Measurements from ENCODE around the gene CR1. TPM values are rescaled to one million over a fixed set of nuclear protein-coding genes. Genes with fewer than 3 reads are reported as not detected.

CR1 gene
- total RNA-seq, 1 experiment from 2014 or later: 0.13 TPM

DNA sequence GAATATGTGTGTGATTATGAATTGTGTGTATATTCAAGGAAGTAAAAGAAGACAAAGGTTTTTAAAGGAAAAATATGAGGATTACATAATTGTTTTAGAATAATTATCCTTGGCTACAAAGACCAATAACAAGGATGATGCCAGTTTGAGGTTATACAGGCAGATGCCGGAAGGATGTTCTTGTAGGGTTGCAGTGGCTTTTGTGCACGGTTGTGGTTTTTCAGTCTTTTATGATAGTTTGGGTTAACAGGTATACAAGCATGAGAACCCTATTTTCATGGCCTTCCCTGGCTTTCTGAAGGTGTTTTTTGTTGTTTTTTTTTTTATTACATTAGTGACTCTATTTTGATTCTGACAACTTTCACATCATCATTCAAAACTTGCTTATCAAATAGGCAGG, 36.9 kb upstream of the CR1 start (continued):
- TF ChIP-seq ARID4B (CRISPR knock-in tag; IDR thresholded peaks at IDR 0.05; ENCODE audit: borderline replicate concordance) (no peak), TP53 (CRISPR knock-in tag; IDR thresholded peaks at IDR 0.05) (no peak)

DNA sequence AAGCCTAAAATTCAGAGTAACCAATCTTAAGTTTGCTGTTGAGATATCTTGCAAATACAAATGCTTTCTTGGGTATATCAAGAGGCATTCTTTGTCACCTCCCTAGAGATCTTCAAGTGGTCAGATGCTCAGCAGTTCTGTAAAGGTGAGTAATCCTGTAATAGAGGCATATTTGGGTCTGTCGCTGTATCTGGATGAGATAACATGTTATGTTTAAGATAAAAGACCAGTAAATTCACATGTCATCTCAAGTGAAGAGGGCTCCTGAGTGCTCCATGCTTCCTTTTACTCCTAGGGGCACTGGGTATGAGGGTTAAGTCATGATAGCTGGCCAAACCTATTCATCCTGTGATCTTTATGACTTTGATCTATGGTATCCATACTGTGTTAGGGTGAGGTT, 34.3 kb upstream of the CR1 start:
- no peak overlapping the region for H3K27ac Mint-ChIP-seq
- H3K27me3 Mint-ChIP-seq (ENCODE audit: low read depth): no peaks in the 10 kb centered on the region; the same call in 1 of the 2 replicates
- DNase-seq (ENCODE audit: low spot score) (no peak), ATAC-seq (no peak)
- H3K4me1 Mint-ChIP-seq: no peaks in the 10 kb centered on the region
- ChIA-PET POLR2A (no interaction called here), CTCF (interaction anchor here (1.3 kb wide), 1 partner anchor 57 kb away, joined by 3 read pairs; no protein-coding TSS in a partner anchor)
- H3K9me3 Mint-ChIP-seq: no peaks in the 10 kb centered on the region
- TF ChIP-seq, protein P1, sequence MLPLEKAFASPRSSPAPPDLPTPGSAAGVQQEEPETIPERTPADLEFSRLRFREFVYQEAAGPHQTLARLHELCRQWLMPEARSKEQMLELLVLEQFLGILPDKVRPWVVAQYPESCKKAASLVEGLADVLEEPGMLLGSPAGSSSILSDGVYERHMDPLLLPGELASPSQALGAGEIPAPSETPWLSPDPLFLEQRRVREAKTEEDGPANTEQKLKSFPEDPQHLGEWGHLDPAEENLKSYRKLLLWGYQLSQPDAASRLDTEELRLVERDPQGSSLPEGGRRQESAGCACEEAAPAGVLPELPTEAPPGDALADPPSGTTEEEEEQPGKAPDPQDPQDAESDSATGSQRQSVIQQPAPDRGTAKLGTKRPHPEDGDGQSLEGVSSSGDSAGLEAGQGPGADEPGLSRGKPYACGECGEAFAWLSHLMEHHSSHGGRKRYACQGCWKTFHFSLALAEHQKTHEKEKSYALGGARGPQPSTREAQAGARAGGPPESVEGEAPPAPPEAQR (CRISPR knock-in tag; IDR thresholded peaks at IDR 0.05): no peak
- no peak for TF ChIP-seq CREM (CRISPR knock-in tag; IDR thresholded peaks at IDR 0.05)
- TF ChIP-seq PRDM15 (CRISPR knock-in tag; IDR thresholded peaks at IDR 0.05): no peak
- TF ChIP-seq NR3C1 (CRISPR knock-in tag; conservative IDR thresholded peaks at IDR 0.05; ENCODE audit: low read depth): no peak
- TF ChIP-seq MYBL2 (CRISPR knock-in tag; IDR thresholded peaks at IDR 0.05): no peak
- TF ChIP-seq PRRX2 (CRISPR knock-in tag; IDR thresholded peaks at IDR 0.05): no peak
- TF ChIP-seq ARID4B (CRISPR knock-in tag; IDR thresholded peaks at IDR 0.05; ENCODE audit: borderline replicate concordance): no peak
- no peak for TF ChIP-seq CTCF (IDR thresholded peaks at IDR 0.05)
- TF ChIP-seq OVOL2 (CRISPR knock-in tag; IDR thresholded peaks at IDR 0.05; ENCODE audit: borderline replicate concordance): no peak
- no peak overlapping the region for H3K4me3 Mint-ChIP-seq
- H3K36me3 Mint-ChIP-seq: no peaks in the 10 kb centered on the region

Measured in WTC11 (cell line).